ENCODE results near the gene CYP3A7. TPM values are rescaled to one million over a fixed set of nuclear protein-coding genes. Genes with fewer than 3 reads are reported as not detected.

The CYP3A7 gene
- total and polyA plus RNA-seq, 9 of the 15 experiments (the other 6 are each of a cell fraction or from before 2014, with no cell fraction given): 0.20 TPM; not detected in 8

DNA sequence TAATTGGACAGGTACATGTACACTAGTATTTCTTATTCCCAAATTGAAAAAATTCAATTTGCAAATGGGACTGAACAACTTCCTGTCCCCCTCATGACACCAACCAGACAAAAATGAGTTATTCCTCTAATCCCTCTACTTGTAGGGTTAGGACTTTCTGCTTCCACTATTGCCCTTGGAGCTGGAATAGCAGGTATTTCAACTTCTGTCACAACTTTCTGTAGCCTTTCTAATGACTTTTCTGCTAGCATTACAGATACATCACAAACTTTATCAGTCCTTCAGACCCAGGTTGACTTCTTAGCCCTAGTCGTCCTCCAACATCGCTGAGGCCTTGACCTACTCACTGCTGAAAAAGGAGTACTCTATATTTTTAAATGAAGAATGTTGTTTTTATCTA is 6.4 kb downstream of the CYP3A7 start:
- FAIRE-seq (no peak), DNase-seq (ENCODE audit: extremely low read depth in 1 of 4, low spot score in 3 of 4) (no peak), ATAC-seq (no peak)
- CTCF ChIA-PET (ENCODE audit: low intra/inter-chr PET ratio): no interaction called here
- H3K9me1 ChIP-seq (ENCODE audit: control insufficient read depth, insufficient read depth, low read length): no peaks in the 10 kb centered on the region
- H3K9ac ChIP-seq (ENCODE audit: insufficient read depth in 1 of 2, low read depth in 2 of 2, low read length in 2 of 2): no peak overlapping the region
- POLR2A ChIA-PET: interaction anchor here (0.7 to 2.0 kb wide), 3 partner anchors 10 to 95 kb away, joined by 3 to 6 read pairs (median 3); no protein-coding TSS in a partner anchor
- no peaks in the 10 kb centered on the region for H4K20me1 ChIP-seq (replicated peaks; ENCODE audit: control insufficient read depth, insufficient read depth, low read length)
- BruUV-seq (replicated peaks): no TSS peak
- H2AFZ ChIP-seq (ENCODE audit: low read depth, low read length): no peak overlapping the region
- TF ChIP-seq PHF20 (IDR thresholded peaks at IDR 0.05; ENCODE audit: partially characterized antibody) (no peak), SMAD4 (CRISPR knock-in tag; conservative IDR thresholded peaks at IDR 0.05) (no peak), JUN (IDR thresholded peaks at IDR 0.05; ENCODE audit: borderline replicate concordance, low read depth, low read length) (no peak), JUN (CRISPR knock-in tag; IDR thresholded peaks at IDR 0.05; ENCODE audit: borderline replicate concordance) (no peak), KDM1A (IDR thresholded peaks at IDR 0.05) (no peak), MYNN (IDR thresholded peaks at IDR 0.05) (no peak), MYNN (CRISPR knock-in tag; IDR thresholded peaks at IDR 0.05) (no peak), IFI16 (CRISPR knock-in tag; IDR thresholded peaks at IDR 0.05) (no peak), POLR3A (IDR thresholded peaks at IDR 0.05; ENCODE audit: borderline replicate concordance, extremely low read depth, insufficient read depth, insufficient read length) (no peak), ASH1L (IDR thresholded peaks at IDR 0.05; ENCODE audit: borderline replicate concordance, low read depth, partially characterized antibody) (no peak)
- TF ChIP-seq, protein P1, sequence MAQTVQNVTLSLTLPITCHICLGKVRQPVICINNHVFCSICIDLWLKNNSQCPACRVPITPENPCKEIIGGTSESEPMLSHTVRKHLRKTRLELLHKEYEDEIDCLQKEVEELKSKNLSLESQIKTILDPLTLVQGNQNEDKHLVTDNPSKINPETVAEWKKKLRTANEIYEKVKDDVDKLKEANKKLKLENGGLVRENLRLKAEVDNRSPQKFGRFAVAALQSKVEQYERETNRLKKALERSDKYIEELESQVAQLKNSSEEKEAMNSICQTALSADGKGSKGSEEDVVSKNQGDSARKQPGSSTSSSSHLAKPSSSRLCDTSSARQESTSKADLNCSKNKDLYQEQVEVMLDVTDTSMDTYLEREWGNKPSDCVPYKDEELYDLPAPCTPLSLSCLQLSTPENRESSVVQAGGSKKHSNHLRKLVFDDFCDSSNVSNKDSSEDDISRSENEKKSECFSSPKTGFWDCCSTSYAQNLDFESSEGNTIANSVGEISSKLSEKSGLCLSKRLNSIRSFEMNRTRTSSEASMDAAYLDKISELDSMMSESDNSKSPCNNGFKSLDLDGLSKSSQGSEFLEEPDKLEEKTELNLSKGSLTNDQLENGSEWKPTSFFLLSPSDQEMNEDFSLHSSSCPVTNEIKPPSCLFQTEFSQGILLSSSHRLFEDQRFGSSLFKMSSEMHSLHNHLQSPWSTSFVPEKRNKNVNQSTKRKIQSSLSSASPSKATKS (CRISPR knock-in tag; IDR thresholded peaks at IDR 0.05): no peak
- TF ChIP-seq, protein P2, sequence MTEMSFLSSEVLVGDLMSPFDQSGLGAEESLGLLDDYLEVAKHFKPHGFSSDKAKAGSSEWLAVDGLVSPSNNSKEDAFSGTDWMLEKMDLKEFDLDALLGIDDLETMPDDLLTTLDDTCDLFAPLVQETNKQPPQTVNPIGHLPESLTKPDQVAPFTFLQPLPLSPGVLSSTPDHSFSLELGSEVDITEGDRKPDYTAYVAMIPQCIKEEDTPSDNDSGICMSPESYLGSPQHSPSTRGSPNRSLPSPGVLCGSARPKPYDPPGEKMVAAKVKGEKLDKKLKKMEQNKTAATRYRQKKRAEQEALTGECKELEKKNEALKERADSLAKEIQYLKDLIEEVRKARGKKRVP (CRISPR knock-in tag; IDR thresholded peaks at IDR 0.05): no peak
- TF ChIP-seq, protein P3, sequence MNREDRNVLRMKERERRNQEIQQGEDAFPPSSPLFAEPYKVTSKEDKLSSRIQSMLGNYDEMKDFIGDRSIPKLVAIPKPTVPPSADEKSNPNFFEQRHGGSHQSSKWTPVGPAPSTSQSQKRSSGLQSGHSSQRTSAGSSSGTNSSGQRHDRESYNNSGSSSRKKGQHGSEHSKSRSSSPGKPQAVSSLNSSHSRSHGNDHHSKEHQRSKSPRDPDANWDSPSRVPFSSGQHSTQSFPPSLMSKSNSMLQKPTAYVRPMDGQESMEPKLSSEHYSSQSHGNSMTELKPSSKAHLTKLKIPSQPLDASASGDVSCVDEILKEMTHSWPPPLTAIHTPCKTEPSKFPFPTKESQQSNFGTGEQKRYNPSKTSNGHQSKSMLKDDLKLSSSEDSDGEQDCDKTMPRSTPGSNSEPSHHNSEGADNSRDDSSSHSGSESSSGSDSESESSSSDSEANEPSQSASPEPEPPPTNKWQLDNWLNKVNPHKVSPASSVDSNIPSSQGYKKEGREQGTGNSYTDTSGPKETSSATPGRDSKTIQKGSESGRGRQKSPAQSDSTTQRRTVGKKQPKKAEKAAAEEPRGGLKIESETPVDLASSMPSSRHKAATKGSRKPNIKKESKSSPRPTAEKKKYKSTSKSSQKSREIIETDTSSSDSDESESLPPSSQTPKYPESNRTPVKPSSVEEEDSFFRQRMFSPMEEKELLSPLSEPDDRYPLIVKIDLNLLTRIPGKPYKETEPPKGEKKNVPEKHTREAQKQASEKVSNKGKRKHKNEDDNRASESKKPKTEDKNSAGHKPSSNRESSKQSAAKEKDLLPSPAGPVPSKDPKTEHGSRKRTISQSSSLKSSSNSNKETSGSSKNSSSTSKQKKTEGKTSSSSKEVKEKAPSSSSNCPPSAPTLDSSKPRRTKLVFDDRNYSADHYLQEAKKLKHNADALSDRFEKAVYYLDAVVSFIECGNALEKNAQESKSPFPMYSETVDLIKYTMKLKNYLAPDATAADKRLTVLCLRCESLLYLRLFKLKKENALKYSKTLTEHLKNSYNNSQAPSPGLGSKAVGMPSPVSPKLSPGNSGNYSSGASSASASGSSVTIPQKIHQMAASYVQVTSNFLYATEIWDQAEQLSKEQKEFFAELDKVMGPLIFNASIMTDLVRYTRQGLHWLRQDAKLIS (CRISPR knock-in tag; IDR thresholded peaks at IDR 0.05): no peak
- no peak overlapping the region for H3K27ac ChIP-seq (ENCODE audit: extremely low read depth, low read depth, low read length)
- in situ Hi-C loops (cut with MboI) (no loop called here), intact Hi-C loops (cut with micrococcal nuclease) (no loop called here)
- H3K4me2 ChIP-seq (ENCODE audit: insufficient read depth, low read length): no peak overlapping the region
- H3K36me3 ChIP-seq (ENCODE audit: control insufficient read depth, insufficient read depth, low read length): no peaks in the 10 kb centered on the region
- peaks cover 0 to 4% of the 10 kb centered on the region in 2 experiments; a peak in 3 of 5 replicates for H3K4me1 ChIP-seq (replicated peaks in 1 of 2; ENCODE audit: control insufficient read depth in 2 of 2, insufficient read depth in 2 of 2, low read length in 2 of 2)
- no peaks in the 10 kb centered on the region for H3K79me2 ChIP-seq (ENCODE audit: control insufficient read depth, insufficient read depth, low read length)
- no peak overlapping the region for H3K4me3 ChIP-seq
- H3K27me3 ChIP-seq (ENCODE audit: control insufficient read depth in 2 of 2, insufficient read depth in 2 of 2, low read length in 2 of 2): no peaks in the 10 kb centered on the region
- no peaks in the 10 kb centered on the region for H3K9me3 ChIP-seq (replicated peaks; ENCODE audit: control insufficient read depth, insufficient read depth, low read depth, low read length)
- 70% methylated on average over 2 of the region's 2 CpGs for WGBS (ENCODE audit: insufficient coverage, low coverage, missing lambda C conversion rate)
